Stomach smooth muscle (tissue), 2 donors: ENCODE measurements around the gene XPO1.

Experiments used
- H3K27ac ChIP-seq: one replicate; pipeline ENCODE4 v1.7.0; 2013; ENCODE audit warnings: mild to moderate bottlenecking, low read length, inconsistent platforms
- H3K27me3 ChIP-seq, 2 donors: one replicate each; pipeline ENCODE4 v1.7.0; 2013; ENCODE audit warnings: low read length in 2 of 2; ENCODE audit not compliant: insufficient read depth in 2 of 2, control insufficient read depth in 1 of 2
- H3K36me3 ChIP-seq, 2 donors: one replicate each; pipeline ENCODE4 v1.7.0; 2013; ENCODE audit warnings: low read length in 2 of 2; ENCODE audit not compliant: control insufficient read depth in 2 of 2, insufficient read depth in 2 of 2
- H3K4me1 ChIP-seq: one replicate; pipeline ENCODE4 v1.7.0; 2013; ENCODE audit warnings: low read length; ENCODE audit not compliant: control insufficient read depth, insufficient read depth
- H3K4me3 ChIP-seq, 2 donors: one replicate each; pipeline ENCODE4 v1.7.0; 2013; ENCODE audit warnings: low read length in 2 of 2
- H3K9ac ChIP-seq, 2 donors: one replicate each; pipeline ENCODE4 v1.7.0; 2013; ENCODE audit warnings: low read length in 2 of 2, mild to moderate bottlenecking in 1 of 2
- H3K9me3 ChIP-seq, 2 donors: one replicate each; pipeline ENCODE4 v1.7.0; 2013; ENCODE audit warnings: low read length in 2 of 2; ENCODE audit not compliant: control insufficient read depth in 2 of 2
- donor health status: healthy.
- donor health status: Pancreatic carcinoma.

XPO1 gene

DNA sequence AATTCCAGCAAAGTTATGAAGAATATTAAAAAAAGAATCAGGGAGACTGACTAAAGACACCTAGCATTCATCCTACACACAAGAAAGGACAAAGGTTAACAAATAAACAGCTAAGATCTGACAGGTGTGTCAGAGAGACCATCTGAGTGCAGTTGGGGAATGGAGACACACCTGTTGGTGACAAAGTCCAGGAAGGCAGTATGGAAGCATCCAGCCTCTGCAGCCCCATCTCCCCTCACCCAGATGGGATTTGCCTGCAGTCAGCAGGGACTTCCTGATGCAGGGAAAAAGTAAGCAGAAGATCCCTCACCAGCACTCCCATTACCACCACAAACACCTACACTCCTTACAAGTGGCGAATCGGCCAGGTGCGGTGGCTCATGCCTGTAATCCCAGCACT is 105.2 kb downstream of the XPO1 start:
- no peak overlapping the region for H3K9ac ChIP-seq
- peaks cover 0 to 2% of the 10 kb centered on the region in 2 donors for H3K9me3 ChIP-seq
- no peaks in the 10 kb centered on the region for H3K27me3 ChIP-seq
- H3K4me3 ChIP-seq, result no peak overlapping the region
- H3K4me1 ChIP-seq, result peaks cover 6% of the 10 kb centered on the region
- no peak overlapping the region for H3K27ac ChIP-seq
- H3K36me3 ChIP-seq, result no peaks in the 10 kb centered on the region

GRCh38 chr2:61431345-61431744 is 106.8 kb downstream of the XPO1 start:
- H3K4me1 ChIP-seq, result peaks cover 8% of the 10 kb centered on the region
- no peak overlapping the region for H3K9ac ChIP-seq
- H3K27ac ChIP-seq, result no peak overlapping the region
- no peaks in the 10 kb centered on the region for H3K27me3 ChIP-seq
- no peaks in the 10 kb centered on the region for H3K36me3 ChIP-seq
- H3K4me3 ChIP-seq, result no peak overlapping the region
- H3K9me3 ChIP-seq, result no peaks in the 10 kb centered on the region
